NB4 (cell line): ENCODE data around the gene SPNS2.

Experiments used
- DNase-seq: peaks from one replicate; pipeline ENCODE4 v3.0.0; 2010; ENCODE audit warnings: low read depth
- H3K4me3 ChIP-seq: one replicate; pipeline ENCODE4 v1.5.1; 2011; ENCODE audit warnings: mild to moderate bottlenecking, low read depth, low read length, moderate library complexity
- MYC ChIP-seq: IDR thresholded peaks from 2 replicates; pipeline ENCODE4 v1.6.1; 2011; ENCODE audit warnings: low read depth, low read length
- POLR2A ChIP-seq: IDR thresholded peaks from 2 replicates; pipeline ENCODE4 v1.6.1; 2011; ENCODE audit warnings: mild to moderate bottlenecking; ENCODE audit not compliant: insufficient read length; ENCODE audit errors: extremely low read depth
- TF ChIP-seq, protein P1 (sequence below): IDR thresholded peaks from one replicate; pipeline ENCODE4 v1.5.1; 2012; ENCODE audit warnings: low read depth, low read length
- TF ChIP-seq, protein P2 (sequence below): IDR thresholded peaks from 2 replicates; pipeline ENCODE4 v1.6.1; 2011; ENCODE audit warnings: low read depth, low read length

Gene SPNS2

DNA sequence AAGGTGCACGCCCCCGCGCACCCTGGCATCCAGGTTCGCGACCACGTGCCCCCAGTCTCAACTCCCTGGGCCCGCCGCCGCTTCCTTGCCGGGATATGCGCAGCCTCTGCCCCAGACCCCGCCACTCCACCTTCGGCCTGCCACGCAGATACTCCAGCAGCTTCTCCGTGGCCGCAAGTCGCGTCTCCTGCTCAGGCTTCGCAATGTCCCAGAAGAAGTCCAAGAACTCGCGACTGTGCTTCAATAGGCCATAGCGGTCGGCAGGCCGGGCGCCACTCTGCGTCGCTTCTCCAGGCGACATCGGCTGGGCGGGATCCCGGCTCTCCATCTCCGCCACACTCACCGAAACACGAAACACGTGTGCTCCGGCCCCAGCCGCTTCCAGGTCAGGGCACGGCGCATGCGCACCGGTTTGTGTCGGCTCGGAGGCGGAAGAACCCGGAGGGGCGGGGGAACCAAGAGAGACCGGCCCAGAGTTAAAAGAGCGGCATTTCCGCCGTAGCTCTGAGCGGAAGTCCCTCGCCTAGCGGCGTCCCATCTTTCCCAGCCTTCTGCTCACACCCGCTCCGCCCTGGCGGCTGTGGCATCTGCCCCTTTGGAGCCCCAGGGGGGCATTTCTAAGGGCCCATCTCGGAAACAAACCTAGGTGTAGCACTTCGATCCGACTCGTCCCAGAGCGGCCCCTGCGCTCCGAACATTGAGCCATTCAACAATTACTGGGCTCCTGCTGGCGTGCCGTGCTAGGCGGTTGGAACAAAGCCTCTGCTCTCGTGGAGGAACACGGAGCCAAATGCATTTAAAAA, 56.5 kb downstream of the SPNS2 start, which contains the start of gene MYBBP1A:
Gene MYBBP1A, minus strand, starts transcription at position 388 of the 803 bp plus-strand sequence. Its CDS starts 60 bp downstream, at position 328.
- TF ChIP-seq, protein P1, sequence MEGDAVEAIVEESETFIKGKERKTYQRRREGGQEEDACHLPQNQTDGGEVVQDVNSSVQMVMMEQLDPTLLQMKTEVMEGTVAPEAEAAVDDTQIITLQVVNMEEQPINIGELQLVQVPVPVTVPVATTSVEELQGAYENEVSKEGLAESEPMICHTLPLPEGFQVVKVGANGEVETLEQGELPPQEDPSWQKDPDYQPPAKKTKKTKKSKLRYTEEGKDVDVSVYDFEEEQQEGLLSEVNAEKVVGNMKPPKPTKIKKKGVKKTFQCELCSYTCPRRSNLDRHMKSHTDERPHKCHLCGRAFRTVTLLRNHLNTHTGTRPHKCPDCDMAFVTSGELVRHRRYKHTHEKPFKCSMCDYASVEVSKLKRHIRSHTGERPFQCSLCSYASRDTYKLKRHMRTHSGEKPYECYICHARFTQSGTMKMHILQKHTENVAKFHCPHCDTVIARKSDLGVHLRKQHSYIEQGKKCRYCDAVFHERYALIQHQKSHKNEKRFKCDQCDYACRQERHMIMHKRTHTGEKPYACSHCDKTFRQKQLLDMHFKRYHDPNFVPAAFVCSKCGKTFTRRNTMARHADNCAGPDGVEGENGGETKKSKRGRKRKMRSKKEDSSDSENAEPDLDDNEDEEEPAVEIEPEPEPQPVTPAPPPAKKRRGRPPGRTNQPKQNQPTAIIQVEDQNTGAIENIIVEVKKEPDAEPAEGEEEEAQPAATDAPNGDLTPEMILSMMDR = no peak
- TF ChIP-seq POLR2A (peak; percentile 86), MYC (peak; percentile 91)
- TF ChIP-seq, protein P2, sequence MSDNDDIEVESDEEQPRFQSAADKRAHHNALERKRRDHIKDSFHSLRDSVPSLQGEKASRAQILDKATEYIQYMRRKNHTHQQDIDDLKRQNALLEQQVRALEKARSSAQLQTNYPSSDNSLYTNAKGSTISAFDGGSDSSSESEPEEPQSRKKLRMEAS = peak; percentile 97

DNA sequence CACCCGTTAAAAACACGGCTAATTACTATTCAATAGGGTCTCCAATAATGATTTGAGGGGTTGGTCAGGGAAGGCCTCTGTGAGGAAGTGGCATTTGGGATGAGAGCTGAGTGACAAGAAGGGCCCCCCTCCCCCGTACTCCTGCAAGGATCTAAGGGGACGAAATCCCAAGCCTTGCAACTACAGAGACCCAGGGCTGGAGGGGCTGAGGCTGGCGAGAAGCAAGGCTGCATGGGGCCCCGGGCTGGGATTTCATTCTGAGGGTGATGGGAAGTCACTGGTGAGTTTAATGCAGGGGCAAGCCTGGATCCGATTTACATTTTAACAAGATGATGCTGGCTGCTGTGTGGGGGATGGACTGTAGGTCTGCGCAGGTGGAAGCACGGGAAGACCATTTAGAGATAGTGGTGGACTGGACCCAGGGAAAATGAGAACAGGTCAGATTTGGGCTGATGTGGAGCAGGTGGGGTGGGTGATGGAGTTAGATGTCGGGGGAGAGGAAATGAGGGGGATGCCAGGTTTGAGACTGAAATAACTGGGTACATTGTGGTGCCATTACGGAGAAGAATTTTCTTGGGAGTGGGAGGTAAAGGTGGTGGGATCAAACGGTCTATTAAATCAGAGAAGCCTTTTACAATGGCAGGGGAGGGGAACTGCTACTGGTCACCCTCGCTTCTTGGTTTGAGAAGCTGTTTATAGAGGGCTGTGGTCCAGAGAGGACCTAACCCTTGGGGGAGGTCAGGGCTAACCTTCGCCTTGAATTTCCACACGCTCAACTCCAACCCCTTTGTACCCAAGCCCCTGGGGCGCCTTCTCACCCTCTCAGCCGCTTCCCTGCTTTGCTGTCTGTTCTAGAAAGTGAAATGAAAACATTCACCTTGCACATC, 57.4 kb downstream of the SPNS2 start:
- TF ChIP-seq POLR2A (no peak), MYC (no peak)
- TF ChIP-seq, protein P1 = no peak
- TF ChIP-seq, protein P2 = no peak

More for the DNA sequence above, 56.5 kb downstream of the SPNS2 start, which contains the start of gene MYBBP1A:
- peak; percentile 93 for DNase-seq
- H3K4me3 ChIP-seq = peak within 1 kb of the TSS; percentile 90

DNA sequence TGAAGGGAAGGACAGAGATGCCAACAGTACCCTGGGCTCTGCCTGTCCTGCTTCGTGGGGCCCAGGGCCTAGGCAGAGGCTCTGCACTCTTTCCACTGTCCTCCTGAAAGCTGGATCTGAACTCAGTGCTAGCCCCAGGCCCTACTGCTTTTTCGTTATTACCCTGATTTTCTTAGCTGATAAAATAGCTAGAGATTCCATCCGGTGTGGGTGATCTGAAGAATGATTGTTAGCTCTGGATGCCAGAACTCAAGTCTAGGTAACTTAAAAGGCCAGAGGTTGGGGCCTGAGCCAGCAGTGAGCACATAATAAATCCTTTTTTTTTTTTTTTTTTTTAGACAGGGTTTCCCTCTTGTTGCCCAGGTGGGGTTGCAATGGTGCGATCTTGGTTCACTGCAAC, 58.3 kb downstream of the SPNS2 start:
- no peak for TF ChIP-seq MYC
- no peak for TF ChIP-seq POLR2A
- TF ChIP-seq, protein P1 = no peak
- TF ChIP-seq, protein P2 = no peak
- H3K4me3 ChIP-seq = no peak overlapping the region
- DNase-seq = no peak

More for the DNA sequence above, 57.4 kb downstream of the SPNS2 start:
- peak overlapping the region; percentile 90 for H3K4me3 ChIP-seq
- DNase-seq = no peak

DNA sequence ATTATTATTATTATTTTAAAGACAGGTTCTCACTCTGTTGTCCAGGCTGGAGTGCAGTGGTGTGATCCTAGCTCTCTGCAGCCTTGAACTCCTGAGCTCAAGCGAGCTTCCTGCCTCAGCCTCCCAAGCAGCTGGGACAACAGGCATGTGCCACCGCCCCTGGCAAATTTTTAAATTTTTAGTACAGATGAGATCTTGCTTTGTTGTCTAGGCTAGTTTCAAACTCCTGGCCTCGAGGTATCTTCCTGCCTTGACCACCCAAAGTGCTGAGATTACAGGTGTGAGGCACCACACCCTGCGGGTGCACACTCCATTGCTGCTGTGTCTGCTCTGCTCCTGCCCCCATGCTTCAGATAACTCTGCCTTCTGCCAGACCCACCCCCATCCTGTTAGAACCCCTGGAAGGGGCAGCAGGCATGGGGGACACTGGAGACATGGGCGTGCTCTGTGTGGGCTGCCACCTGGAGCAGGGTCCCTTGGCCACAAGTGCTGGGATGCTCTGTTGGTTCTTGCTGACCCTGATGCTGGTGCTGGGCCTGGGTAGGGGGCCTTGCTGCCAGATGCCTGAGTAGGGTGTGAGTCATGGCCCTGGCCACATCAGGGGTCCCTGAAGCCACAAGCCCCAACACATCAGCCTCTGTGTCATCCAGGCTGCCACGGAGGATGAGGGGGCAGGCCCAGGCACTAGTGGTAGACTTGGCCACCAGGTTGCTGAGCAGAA, 59.1 kb downstream of the SPNS2 start:
- DNase-seq = no peak
- TF ChIP-seq, protein P2 = no peak
- TF ChIP-seq POLR2A = no peak
- no peak overlapping the region for H3K4me3 ChIP-seq

DNA sequence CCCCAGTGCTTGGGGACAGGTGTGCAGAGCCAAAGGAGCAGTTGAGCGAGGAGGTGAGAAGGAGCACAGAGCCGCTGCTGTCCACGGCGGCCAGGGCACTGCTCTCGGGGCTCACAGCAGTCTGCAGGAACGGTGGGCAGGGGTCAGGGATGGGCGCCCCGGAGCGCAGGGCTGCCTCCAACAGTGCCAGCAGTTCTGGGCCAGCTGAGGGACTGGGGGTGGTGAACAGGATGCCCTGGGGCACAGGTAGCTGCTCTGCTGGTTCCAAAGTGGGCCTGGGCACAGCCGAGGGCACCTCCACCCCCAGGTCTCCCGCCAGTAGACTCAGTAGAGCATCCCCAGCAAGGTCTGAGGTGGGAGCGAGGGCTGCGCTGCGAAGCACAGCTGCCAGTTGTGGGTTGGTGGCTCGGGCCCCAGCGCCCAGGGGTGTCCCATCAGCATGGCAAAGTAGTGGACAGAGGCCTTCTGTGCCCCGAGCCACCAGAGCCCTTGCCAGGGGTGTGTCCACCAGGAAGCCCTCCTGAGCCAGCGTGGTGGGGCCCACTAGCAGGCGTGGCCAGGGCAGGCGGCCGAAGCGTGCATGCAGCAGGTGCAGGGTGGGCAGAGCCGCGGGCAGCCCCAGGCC, 59.8 kb downstream of the SPNS2 start:
- no peak overlapping the region for H3K4me3 ChIP-seq
- TF ChIP-seq, protein P2 = no peak
- TF ChIP-seq POLR2A (no peak), MYC (no peak)
- TF ChIP-seq, protein P1 = no peak
- no peak for DNase-seq
